AG04449 (cell line): ENCODE data around the gene ORM2.
"Not testable (repeated sequence)": the region's sequence is repeated elsewhere in the genome, so short reads cannot be mapped to it uniquely, and the experiment has no call there.

Experiments used
- CTCF ChIA-PET: fragments of 350-600 bp; formaldehyde crosslinking; extraction: SDS; loops from one replicate; lab custom pipeline; 2021; ENCODE audit warnings: antibody characterized with exemption; lab: Yijun Ruan, JAX
- POLR2A ChIA-PET: fragments of 400-600, 350-600 bp; formaldehyde crosslinking; extraction: SDS; loops from one replicate; lab custom pipeline; 2020; ENCODE audit warnings: antibody characterized with exemption, inconsistent platforms; lab: Yijun Ruan, JAX
- DNase-seq: peaks from one replicate; pipeline ENCODE4 v3.0.0-alpha.2; 2010; ENCODE audit warnings: low read depth, low spot score
- H3K4me3 ChIP-seq: 2 replicates; pipeline ENCODE4 v1.5.1; 2011; ENCODE audit warnings: low read depth, mild to moderate bottlenecking, control low read depth, low read length
- CTCF ChIP-seq: IDR thresholded peaks from one replicate; pipeline ENCODE4 v1.5.1; 2011; ENCODE audit warnings: mild to moderate bottlenecking, moderate library complexity, low read length, control low read depth, inconsistent platforms; ENCODE audit not compliant: insufficient read depth; ENCODE audit errors: missing control alignments

ORM2 gene

DNA sequence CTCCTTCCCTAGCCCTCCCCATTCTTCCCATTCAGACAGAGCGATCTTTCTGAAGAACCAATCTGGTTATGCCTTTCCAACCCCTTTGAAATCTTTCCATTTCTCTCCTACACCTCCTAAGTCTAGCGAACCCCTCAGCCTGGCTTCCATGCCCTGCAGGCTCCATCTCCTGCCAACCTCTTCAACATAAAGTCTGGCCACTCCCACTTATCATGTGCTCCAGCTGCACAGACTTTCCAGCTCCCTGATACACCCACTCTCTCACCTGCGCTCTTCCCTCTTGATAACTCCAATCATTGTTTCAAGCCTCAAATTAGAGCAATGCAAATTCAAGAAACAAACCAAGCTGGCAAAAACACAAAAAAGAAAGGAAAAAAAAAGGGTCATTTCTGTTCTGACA, 10.5 kb upstream of the ORM2 start:
- no peak for TF ChIP-seq CTCF
- POLR2A ChIA-PET: no interaction called here
- H3K4me3 ChIP-seq: no peak overlapping the region
- CTCF ChIA-PET: interaction anchor here (0.6 to 1.4 kb wide), 5 partner anchors 10 to 237 kb away, joined by 3 read pairs; no protein-coding TSS in a partner anchor
- DNase-seq: no peak

- H3K4me3 ChIP-seq, POLR2A ChIA-PET: not testable (repeated sequence)
- CTCF ChIA-PET: interaction anchor here (0.8 to 1.7 kb wide), 3 partner anchors 11 to 238 kb away, joined by 3 to 6 read pairs (median 3); no protein-coding TSS in a partner anchor
- peak; percentile 33 for DNase-seq
Measured at GRCh38 chr9:114320710-114321109, 9.0 kb upstream of the ORM2 start.

DNA sequence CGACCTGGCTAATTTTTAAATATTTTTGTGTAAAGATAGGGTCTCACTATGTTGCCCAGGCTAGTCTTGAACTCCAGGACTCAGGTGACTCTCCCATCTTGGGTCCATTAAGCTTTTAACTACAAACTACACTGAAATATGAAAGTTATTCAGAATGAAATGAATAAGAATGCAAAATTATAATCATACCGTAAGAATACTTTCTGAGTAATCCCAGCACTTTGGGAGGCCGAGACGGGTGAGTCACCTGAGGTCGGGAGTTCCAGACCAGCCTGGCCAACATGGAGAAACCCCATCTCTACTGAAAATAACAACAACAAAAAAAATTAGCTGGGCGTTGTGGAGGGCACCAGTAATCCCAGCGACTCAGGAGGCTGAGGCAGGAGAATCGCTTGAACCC, 7.9 kb upstream of the ORM2 start:
- TF ChIP-seq CTCF: no peak
- no peak overlapping the region for H3K4me3 ChIP-seq
- no peak for DNase-seq
- CTCF ChIA-PET: interaction anchor here (0.8 to 1.7 kb wide), 3 partner anchors 12 to 239 kb away, joined by 3 to 6 read pairs (median 3); no protein-coding TSS in a partner anchor
- POLR2A ChIA-PET: no interaction called here

DNA sequence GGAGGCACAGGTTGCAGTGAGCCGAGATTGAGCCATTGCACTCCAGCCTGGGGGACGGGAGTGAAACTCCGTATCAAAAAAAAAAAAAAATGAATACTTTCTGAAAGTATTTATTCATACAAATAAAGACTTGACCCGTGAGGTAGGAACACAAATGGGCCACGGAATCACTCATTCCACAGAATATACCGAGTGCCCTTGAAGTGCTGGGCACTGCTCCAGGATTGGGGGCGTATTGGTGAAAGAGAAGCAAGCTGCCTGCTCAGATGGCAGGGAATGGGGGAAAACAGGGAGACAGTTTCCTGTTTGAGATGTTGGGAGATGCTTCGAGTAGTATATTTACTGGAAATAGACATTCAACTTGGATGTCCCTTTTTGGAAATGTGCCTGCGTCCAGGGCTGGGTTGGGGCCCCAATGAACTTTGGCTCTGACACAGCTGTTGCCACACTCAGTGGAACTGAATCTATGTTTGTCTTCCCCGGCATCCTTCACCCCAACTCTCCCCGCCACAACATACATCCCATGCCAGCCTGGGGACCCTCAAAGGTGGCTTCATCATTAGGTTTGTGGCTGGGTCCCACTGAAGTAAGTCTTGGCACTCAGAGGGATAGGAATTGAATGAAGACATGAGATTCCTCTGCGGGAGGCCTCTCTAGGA, 7.4 kb upstream of the ORM2 start:
- CTCF ChIA-PET: interaction anchor here (1.5 to 1.7 kb wide), 2 partner anchors 31 to 240 kb away, joined by 3 to 6 read pairs; no protein-coding TSS in a partner anchor
- H3K4me3 ChIP-seq, DNase-seq, POLR2A ChIA-PET: not testable (repeated sequence)

- POLR2A ChIA-PET, CTCF ChIA-PET, H3K4me3 ChIP-seq, DNase-seq: not testable (repeated sequence)
Measured at GRCh38 chr9:114322831-114323531, 6.7 kb upstream of the ORM2 start, which contains the start of gene ORM1. Gene ORM1 (plus strand): TSS chr9:114323098. CDS start chr9:114323134, 36 bp downstream.

GRCh38 chr9:114323849-114324248, 5.8 kb upstream of the ORM2 start:
- POLR2A ChIA-PET, DNase-seq, H3K4me3 ChIP-seq, CTCF ChIA-PET: not testable (repeated sequence)

DNA sequence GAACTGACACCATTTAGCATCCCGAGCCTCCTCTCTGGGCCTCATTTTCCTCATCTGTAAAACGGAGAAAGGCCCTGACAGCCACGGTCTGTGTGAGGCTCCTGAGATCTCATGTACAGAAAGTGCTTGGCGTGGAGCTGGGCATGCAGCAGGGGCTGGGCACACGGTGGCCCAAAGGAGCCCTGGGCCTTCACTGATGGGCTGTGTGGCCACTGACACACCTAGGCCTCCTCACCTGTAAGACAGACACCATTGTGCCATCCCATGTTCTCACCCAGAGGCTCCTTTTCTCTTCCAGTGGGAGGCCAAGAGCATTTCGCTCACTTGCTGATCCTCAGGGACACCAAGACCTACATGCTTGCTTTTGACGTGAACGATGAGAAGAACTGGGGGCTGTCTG, 5.2 kb upstream of the ORM2 start:
- no peak overlapping the region for H3K4me3 ChIP-seq
- no peak for TF ChIP-seq CTCF
- CTCF ChIA-PET: interaction anchor here (2.0 kb wide), 1 partner anchor 15 kb away, joined by 7 read pairs; no protein-coding TSS in a partner anchor
- DNase-seq: no peak
- POLR2A ChIA-PET: no interaction called here

DNA sequence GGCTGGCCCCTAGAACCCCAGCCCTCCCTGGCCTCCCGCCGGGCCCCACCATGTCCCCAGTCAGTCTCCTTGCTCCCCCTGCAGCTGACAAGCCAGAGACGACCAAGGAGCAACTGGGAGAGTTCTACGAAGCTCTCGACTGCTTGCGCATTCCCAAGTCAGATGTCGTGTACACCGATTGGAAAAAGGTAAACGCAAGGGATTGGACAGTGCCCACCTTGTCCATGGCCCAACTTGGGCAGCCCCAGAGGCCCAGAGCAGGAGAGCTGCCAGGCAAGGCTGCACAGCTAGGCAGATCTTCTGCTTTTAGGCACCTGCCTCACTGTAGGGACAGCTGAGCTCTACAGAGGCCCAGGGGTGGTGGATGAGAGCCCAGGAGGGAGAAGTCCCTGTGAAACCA, 4.7 kb upstream of the ORM2 start:
- POLR2A ChIA-PET, DNase-seq, H3K4me3 ChIP-seq: not testable (repeated sequence)
- CTCF ChIA-PET: interaction anchor here (2.0 kb wide), 1 partner anchor 15 kb away, joined by 7 read pairs; no protein-coding TSS in a partner anchor

DNA sequence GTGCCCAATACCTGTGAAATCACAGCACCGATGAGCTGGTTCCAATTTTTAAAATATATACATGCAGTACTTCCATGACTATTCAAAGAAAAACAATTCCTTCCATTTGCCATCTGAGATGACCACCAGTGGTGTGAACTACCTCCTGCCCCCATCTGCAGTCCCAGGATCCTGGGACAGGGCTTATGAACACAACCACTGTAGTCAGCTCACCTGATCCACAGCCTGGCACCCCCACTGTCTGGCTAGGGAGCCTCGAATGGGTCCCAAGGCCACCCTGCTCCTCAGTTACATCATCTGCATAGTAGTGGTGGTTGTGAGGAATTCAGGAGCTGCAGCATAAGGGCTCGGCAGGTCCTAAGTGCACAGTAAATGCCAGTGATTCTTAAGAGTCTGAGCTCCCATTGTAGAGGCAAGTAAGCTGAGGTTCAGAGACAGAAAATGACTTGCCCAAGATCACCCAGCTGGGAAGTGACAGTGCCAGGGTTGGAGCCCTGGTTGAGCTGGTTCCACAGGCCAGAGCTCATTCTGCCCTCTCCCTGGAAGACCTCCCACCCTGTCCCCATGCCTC, 3.9 kb upstream of the ORM2 start:
- POLR2A ChIA-PET, H3K4me3 ChIP-seq, DNase-seq: not testable (repeated sequence)
- CTCF ChIA-PET: interaction anchor here (2.0 kb wide), 1 partner anchor 14 kb away, joined by 7 read pairs; no protein-coding TSS in a partner anchor
